Nucleus accumbens (tissue), 56 donors: Measurements from ENCODE around the gene SYNJ1.
"Not testable (repeated sequence)": the region's sequence is repeated elsewhere in the genome, so short reads cannot be mapped to it uniquely, and the experiment has no call there.

Experiments used
- DNase-seq, 56 donors: peaks; one replicate each; lab custom pipeline; 2025; lab: John Stamatoyannopoulos, UW

Gene SYNJ1

DNA sequence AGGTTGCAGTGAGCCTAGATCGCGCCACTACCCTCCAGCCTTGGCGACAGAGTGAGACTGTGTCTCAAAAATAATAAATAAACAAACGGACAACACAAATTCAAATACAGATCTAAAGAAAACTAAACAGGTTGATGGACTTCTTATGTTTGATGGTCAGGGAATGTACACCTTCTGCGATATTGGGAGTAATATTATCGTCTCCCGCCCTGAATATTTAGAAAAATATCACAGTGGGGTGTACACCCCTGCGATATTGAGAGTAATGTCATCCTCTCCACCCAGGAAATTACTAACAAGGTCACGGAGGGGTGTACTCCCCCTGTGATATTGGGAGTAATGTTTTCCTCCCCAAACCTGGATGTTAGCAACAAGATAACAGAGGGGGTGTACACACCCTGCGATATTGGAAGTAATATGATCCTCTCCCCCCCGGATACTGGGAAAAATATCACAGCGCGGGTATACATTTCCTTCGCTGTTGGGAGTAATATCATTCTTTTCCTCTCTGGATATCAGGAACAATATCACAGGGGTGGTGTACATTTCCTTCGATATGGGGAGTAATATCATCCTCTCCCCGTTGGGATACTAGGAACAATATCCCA, 114.3 kb downstream of the SYNJ1 start:
- no peak for DNase-seq

- no peak for DNase-seq
Observed at GRCh38 chr21:32612999-32613337, 114.8 kb downstream of the SYNJ1 start.

GRCh38 chr21:32612075-32612998, 115.5 kb downstream of the SYNJ1 start, which contains the start of gene CFAP298:
Gene CFAP298, minus strand, starts transcription at chr21:32612377. Its CDS starts 134 bp downstream, at chr21:32612243.
- peak; percentile 61 to 98 (median 90) for DNase-seq

DNA sequence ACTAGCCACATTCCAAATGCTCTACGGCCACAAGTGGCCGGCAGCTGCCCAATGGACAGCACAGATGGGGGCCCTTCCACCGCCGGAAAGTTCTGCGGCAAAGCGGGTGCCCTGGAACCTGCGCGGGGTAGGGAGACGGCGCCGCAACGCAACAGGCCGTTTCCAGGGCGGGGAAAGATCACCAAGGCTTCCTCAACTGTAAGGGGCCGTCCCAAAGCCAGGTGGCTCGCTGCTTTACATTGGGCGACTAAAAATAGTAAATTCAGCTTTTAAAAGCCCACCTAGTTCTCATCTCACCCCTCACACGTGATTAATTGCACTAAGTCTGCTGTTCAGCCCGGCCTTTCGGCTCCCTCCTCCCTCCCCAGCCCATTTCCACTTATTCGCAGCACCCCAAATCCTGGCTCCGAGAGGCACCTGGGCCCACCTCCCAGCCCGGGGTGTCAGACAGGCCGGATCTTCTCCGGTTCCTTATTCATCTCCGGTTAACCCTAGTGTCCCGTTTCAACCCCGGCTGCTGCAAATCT, 116.3 kb downstream of the SYNJ1 start:
- peak in 8 of 56 donors; percentile 12 to 55 (median 36) for DNase-seq

GRCh38 chr21:32610940-32611339, 116.9 kb downstream of the SYNJ1 start:
- not testable (repeated sequence) for DNase-seq

DNA sequence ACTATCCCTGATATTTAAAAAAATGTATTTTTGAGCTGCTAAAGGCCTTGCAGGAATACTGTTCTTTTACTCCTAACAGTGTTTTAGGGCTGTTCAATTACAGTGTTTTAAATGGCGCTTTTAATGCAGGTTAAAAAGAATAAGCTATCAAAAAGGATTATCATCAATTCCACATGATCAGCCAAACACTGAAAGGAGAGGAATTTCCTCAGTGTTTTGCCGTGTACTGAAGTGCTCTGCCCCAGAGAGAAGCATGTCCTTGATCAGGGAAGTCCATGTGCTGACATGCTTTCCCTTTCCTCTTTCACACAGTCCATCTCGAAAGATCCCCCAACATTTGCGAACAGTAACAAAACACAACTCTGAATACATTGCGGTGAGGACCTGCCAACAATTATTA, 119.0 kb downstream of the SYNJ1 start:
- DNase-seq: no peak

DNA sequence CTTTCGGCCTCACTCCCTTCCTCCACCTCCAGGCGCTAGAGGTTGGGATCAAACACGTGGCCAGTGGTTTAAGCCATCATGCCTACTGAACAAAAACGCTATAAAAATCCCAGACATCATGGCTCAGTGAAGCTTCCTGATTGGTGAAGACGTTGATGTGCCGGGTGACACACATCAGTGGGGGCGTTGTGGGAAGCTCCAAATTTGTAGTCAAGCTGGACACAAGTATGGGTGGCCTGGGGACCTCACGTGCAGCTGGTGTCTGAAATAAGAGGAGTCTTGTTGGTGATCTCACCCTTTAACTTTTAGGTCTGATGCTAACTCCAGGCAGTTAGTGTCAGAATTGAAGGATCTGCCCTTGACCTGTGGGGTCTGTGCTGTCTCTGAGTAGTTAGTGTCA, 122.3 kb downstream of the SYNJ1 start:
- DNase-seq: no peak

DNA sequence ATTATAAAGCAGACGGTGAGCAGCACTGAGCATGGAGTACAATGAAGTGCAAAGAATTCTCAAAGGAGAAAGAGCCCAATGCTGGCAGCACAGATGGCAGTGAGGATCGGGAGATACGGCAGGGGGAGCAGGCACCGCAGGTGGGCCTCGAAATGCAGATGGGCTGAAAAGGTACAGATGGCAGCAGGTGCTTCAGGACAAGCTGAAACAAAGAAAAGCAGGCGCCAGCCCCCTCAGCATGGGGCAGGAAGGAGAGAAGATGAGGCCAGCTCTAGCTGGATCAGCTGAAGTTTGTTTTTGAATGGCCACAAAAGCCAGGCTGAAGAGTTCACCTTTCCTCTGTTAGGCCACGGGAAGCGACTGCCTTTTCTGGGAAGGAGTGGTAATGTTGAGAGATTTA, 123.3 kb downstream of the SYNJ1 start:
- DNase-seq: no peak

DNA sequence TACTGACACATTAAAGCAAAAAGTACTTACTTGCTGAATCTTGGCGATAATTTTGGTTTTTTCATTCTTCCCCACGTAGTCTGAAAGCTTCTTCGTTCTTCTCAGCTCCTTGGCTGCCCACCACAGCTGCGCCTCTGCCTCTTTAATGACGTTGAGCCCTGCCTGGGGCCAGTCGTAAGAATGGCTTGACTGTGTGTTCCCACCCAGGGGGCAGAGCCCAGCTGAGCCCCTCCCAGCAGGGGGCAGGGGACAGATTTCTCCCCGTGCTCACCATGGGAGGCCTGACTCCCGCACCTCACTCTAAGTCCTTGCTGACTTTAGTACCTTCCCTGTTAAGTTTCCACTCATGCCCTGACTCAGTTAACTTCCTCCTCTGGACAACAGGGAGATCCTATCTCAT, 124.7 kb downstream of the SYNJ1 start:
- no peak for DNase-seq

GRCh38 chr21:32602099-32602498, 125.7 kb downstream of the SYNJ1 start:
- DNase-seq: no peak

DNA sequence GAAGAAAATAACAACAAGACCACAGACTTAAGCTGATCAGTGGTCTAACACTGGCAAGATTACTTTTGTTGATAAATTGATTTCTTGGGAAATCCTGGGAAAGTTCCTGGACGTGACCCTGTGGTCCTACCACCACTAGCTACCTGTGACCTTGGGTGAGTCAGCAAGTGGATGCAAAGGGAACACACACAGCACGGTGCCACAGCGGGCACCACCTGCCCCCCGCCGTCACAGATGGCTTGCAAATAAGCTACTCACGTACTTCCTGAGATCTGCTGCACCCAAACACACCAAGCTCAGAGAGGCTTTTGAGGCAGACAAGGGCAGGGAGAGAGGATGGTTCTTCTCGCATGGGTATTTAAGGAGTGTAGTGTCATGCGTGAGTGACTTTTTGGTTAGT, 128.3 kb downstream of the SYNJ1 start:
- DNase-seq: no peak

DNA sequence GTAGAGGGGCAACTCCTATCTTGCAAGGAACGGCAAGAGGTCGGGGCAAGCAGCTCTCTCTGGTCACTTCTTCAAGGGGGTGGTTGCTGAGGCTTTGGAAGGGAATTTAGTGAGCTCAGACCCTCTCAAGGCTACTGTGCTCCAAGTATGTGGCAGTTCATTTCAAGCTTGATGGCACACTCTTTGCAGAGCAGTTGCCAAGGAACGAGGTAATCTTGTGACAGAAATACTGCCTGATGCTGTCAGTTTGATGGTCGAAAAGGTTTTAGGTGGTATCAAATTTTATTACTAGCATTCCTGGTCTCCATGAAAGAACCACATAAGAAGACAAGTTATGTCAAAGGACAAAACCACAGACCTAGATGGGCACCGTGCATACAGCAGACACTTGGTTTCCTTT, 128.7 kb downstream of the SYNJ1 start:
- no peak for DNase-seq

DNA sequence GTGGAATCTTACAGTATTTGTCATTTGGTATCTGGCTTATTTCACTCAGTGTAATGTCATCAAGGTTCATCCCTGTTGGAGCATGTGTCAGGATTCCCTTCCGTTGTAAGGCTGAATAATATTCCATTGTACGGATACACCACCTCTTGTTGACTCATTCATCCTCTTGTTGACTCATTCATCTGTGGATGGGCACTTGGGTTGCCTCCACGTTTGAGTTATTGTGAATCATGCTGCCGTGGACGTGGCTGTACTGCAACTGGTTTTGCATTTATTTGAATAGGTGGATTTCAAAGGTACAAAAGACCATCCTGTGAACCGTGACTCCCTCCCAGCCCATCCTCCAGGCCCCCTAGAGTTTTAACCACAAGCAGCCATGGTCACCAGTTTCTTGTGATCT, 130.6 kb downstream of the SYNJ1 start:
- DNase-seq: peak in 1 of 56 donors; percentile 40

DNA sequence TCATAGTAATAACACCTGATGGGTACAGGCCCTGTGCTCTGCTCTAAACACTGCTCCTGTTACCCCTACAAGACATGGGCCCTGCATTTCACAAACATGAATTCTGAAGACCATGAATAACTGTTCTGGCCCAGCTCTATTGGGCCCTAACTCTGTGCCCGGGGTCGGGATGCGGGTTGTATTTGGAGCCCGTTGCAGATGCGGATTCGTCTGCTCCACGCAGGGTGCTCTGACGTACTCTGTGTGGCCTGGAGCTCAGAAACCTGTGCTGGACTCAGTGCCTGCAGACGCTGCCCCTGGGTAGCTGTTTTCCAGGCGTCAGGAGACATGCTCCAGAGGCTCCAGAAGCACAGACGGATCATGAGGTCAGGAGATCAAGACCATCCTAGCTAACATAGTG, 132.4 kb downstream of the SYNJ1 start:
- no peak for DNase-seq

- DNase-seq: no peak
Observed at GRCh38 chr21:32593690-32594089, 134.1 kb downstream of the SYNJ1 start.

GRCh38 chr21:32592929-32593502, 134.8 kb downstream of the SYNJ1 start:
- DNase-seq: no peak

GRCh38 chr21:32590130-32590529, 137.7 kb downstream of the SYNJ1 start:
- DNase-seq: no peak

GRCh38 chr21:32587651-32588050, 140.2 kb downstream of the SYNJ1 start:
- no peak for DNase-seq

- no peak for DNase-seq
Observed at GRCh38 chr21:32587120-32587519, 140.7 kb downstream of the SYNJ1 start.

DNA sequence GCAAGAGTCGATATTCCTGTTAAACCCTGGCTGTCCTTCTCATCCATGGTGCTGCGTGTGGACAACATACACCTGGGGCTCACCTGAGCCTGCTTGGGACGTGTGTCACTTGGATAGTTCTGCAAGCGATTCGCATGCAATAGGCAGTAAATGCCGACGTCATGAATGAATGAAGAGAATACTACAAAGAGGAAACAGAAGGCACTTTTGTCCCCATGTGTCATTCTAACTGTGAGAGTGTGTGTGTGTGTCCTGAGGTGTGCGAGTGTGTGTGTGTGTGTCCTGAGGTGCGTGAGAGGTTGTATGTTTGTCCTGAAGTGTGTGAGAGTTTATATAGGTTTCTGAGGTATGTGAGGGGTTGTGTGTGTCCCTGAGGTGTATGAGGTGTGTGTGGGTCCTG, 141.8 kb downstream of the SYNJ1 start:
- no peak for DNase-seq

DNA sequence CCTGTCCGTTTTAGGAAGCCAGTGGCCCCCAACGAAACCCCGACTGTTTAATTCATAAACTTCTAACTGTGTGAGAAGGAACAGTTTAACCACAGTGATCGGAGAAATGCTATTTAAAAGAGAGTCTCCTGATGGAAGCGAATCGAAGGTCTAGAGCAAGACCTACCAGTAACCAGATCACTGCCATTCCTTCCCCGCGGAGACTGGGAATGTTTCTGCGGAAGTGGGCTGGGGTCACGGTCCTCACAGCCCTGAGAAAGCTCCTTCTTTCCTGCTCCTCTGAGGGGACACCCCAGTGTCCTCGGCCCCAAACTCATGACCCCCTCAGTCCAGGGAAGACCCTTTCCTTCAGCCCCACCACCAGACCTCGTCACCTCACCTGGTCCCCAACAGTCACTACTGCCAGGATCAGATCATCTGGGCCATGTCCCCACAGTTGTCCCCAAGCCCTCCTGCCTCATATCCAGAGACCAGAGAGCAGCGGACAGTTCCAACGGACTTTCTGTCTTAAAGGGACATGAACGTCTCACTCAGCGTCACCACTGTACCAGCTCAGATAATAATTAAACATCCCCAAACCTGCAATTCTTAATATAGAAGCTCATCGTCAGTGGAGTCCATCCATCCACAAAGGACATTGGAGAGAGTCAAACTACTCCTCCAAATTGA, 142.6 kb downstream of the SYNJ1 start, which contains the start of gene TCP10L:
Gene TCP10L, minus strand, starts transcription at position 482 of the 669 bp plus-strand sequence. CDS start 1,219 bp downstream, outside the sequence.
- no peak for DNase-seq
